GM21529 (cell line): Measurements from ENCODE around the gene CFAP126.
A peak's percentile ranks its signal among the peaks of the same experiment; 100 is the strongest.
"Not testable (repeated sequence)": the region's sequence is repeated elsewhere in the genome, so short reads cannot be mapped to it uniquely, and the experiment has no call there.

ENCODE experiments used
- ATAC-seq: cut with Tn5 transposase; IDR thresholded peaks from one replicate; pipeline ENCODE4 v1.9.1; 2021; ENCODE audit not compliant: unreplicated experiment

The CFAP126 gene

GRCh38 chr1:161367684-161368400 is at the start of gene CFAP126:
Gene CFAP126 (minus strand): TSS chr1:161367876. CDS start chr1:161367868, 8 bp downstream.
- peak; percentile 99 for ATAC-seq

- ATAC-seq = not testable (repeated sequence)
Measured at GRCh38 chr1:161413050-161413449, 45.4 kb upstream of the CFAP126 start.

- ATAC-seq = not testable (repeated sequence)
Measured at GRCh38 chr1:161410636-161410970, 42.9 kb upstream of the CFAP126 start.

- ATAC-seq = not testable (repeated sequence)
Measured at GRCh38 chr1:161409848-161410635, 42.4 kb upstream of the CFAP126 start.

- ATAC-seq = no peak
Measured at GRCh38 chr1:161408429-161409052, 40.9 kb upstream of the CFAP126 start.

- no peak for ATAC-seq
Measured at GRCh38 chr1:161407451-161407985, 39.8 kb upstream of the CFAP126 start.

- ATAC-seq = not testable (repeated sequence)
Measured at GRCh38 chr1:161406551-161406950, 38.9 kb upstream of the CFAP126 start.

GRCh38 chr1:161404051-161404597 is 36.4 kb upstream of the CFAP126 start:
- ATAC-seq = no peak

- ATAC-seq = no peak
Measured at GRCh38 chr1:161402446-161402845, 34.8 kb upstream of the CFAP126 start.

- peak; percentile 83 for ATAC-seq
Measured at GRCh38 chr1:161399257-161399998, 31.8 kb upstream of the CFAP126 start.

GRCh38 chr1:161398900-161399256 is 31.2 kb upstream of the CFAP126 start:
- ATAC-seq = no peak

- not testable (repeated sequence) for ATAC-seq
Measured at GRCh38 chr1:161397038-161397437, 29.4 kb upstream of the CFAP126 start.

GRCh38 chr1:161393151-161393550 is 25.5 kb upstream of the CFAP126 start:
- ATAC-seq = no peak

GRCh38 chr1:161391611-161392010 is 23.9 kb upstream of the CFAP126 start:
- ATAC-seq = no peak

- not testable (repeated sequence) for ATAC-seq
Measured at GRCh38 chr1:161391136-161391535, 23.5 kb upstream of the CFAP126 start.

- ATAC-seq = no peak
Measured at GRCh38 chr1:161390559-161390858, 22.8 kb upstream of the CFAP126 start.

- ATAC-seq = peak; percentile 83
Measured at GRCh38 chr1:161389691-161390558, 22.2 kb upstream of the CFAP126 start.

GRCh38 chr1:161389158-161389557 is 21.5 kb upstream of the CFAP126 start:
- not testable (repeated sequence) for ATAC-seq

GRCh38 chr1:161388639-161389038 is 21.0 kb upstream of the CFAP126 start:
- ATAC-seq = no peak
